IPS-18c (cell line): ENCODE results near the gene STIM1.
"Not testable (repeated sequence)": the region's sequence is repeated elsewhere in the genome, so short reads cannot be mapped to it uniquely, and the experiment has no call there.

Experiments
- H3K4me3 ChIP-seq: 2 replicates; pipeline ENCODE4 v1.7.0; 2013; ENCODE audit warnings: low read depth, mild to moderate bottlenecking, low read length, moderate library complexity; ENCODE audit not compliant: insufficient read depth
- H3K9me3 ChIP-seq: one replicate; pipeline ENCODE4 v1.6.1; 2013; ENCODE audit warnings: mild to moderate bottlenecking, low read length, moderate library complexity; ENCODE audit not compliant: control insufficient read depth, insufficient read depth

Gene STIM1

DNA sequence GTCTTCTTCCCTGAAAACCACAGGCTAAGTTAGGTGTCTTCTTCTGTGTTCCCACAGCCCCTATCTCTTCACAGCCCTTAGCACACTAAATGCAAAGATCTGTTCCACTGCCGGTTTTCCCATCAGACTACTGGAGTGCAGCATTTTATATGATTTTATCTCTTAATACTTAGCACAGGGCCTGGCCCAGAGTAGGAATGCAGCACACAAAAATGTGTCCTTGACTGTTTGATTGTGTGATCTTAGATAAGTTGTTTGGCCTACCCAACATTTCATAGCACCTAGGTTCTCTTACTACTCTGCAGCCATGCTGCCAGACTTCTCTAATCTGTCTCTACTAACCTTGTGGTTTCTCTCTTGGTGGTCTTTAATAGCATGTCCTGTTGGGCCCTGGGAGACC, 185.0 kb downstream of the STIM1 start:
- H3K4me3 ChIP-seq: no peak overlapping the region
- H3K9me3 ChIP-seq: no peaks in the 10 kb centered on the region

GRCh38 chr11:4041731-4042391, 186.4 kb downstream of the STIM1 start:
- H3K9me3 ChIP-seq: no peaks in the 10 kb centered on the region
- no peak overlapping the region for H3K4me3 ChIP-seq

- no peaks in the 10 kb centered on the region for H3K9me3 ChIP-seq
- H3K4me3 ChIP-seq: no peak overlapping the region
Measured at GRCh38 chr11:4044976-4045646, 189.6 kb downstream of the STIM1 start.

GRCh38 chr11:4048340-4048739, 192.9 kb downstream of the STIM1 start:
- Histone ChIP-seq H3K4me3 (no peak overlapping the region), H3K9me3 (no peaks in the 10 kb centered on the region)

- no peaks in the 10 kb centered on the region for H3K9me3 ChIP-seq
- H3K4me3 ChIP-seq: no peak overlapping the region
Measured at GRCh38 chr11:4049006-4049405, 193.5 kb downstream of the STIM1 start.

DNA sequence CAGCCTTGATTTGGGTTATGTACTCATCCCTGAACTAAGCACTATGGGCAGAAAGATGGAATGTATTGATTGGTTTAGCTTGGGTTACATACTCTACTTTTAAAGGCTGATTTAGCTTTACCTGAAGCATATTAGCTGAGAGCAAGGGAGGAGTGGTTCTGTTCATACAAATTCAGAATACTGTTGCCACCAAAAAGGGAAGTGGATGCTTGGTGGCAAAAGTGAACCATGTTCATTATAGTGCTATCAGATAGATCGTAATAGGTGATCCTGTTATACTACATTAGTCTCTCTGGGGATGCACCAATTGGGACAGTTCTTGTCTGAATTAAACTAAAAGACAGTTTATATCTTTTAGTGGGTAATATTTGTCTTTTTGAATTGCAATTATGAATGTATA, 194.7 kb downstream of the STIM1 start:
- Histone ChIP-seq H3K4me3 (no peak overlapping the region), H3K9me3 (no peaks in the 10 kb centered on the region)

DNA sequence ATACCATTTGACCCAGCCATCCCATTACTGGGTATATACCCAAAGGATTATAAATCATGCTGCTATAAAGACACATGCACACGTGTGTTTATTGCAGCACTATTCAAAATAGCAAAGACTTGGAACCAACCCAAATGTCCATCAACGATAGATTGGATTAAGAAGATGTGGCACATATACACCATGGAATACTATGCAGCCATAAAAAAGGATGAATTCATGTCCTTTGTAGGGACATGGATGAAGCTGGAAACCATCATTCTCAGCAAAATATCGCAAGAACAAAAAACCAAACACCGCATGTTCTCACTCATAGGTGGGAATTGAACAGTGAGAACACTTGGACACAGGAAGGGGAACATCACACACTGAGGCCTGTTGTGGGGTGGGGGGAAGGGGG, 197.7 kb downstream of the STIM1 start:
- H3K4me3 ChIP-seq, H3K9me3 ChIP-seq: not testable (repeated sequence)

DNA sequence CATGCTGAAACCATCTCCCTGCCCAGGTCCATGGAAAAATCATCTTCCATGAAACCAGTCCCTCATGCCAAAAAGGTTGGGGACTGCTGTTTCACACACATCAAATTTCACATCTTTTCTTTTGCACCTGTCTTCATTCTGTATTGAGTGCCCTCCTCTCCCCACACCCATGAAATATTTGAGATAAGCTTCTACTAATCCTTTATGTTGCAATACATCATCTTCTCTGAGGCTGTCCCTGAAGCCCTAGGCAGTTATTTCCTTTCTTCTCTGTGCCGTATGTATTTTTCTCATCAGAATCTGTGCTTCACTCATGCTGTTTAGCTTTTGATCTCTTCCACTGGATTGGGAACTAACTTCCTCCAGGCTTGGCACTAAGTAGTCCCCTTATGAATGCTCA, 199.2 kb downstream of the STIM1 start:
- Histone ChIP-seq H3K4me3 (no peak overlapping the region), H3K9me3 (no peaks in the 10 kb centered on the region)

- Histone ChIP-seq H3K9me3 (no peaks in the 10 kb centered on the region), H3K4me3 (no peak overlapping the region)
Measured at GRCh38 chr11:4059424-4059823, 204.0 kb downstream of the STIM1 start.

- Histone ChIP-seq H3K9me3 (no peaks in the 10 kb centered on the region), H3K4me3 (no peak overlapping the region)
Measured at GRCh38 chr11:4060182-4060923, 204.9 kb downstream of the STIM1 start.

DNA sequence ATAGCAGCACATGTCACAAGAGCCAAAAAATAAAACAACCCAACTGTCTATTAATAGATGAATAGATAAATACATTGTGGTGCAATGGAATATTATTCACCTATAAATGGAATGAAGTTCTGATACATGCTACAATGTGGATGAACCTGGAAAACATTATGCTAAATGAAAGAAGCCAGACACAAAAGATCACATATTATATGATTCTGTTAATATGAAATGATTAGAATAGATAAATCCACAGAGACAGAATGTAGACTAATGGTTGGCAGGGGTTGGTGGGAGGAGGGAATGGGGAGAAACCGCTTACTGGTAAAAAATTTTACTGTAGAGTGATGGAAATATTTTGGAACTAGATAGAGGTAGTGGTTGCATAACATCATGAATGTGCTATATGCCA, 206.2 kb downstream of the STIM1 start:
- H3K4me3 ChIP-seq: no peak overlapping the region
- H3K9me3 ChIP-seq: no peaks in the 10 kb centered on the region

DNA sequence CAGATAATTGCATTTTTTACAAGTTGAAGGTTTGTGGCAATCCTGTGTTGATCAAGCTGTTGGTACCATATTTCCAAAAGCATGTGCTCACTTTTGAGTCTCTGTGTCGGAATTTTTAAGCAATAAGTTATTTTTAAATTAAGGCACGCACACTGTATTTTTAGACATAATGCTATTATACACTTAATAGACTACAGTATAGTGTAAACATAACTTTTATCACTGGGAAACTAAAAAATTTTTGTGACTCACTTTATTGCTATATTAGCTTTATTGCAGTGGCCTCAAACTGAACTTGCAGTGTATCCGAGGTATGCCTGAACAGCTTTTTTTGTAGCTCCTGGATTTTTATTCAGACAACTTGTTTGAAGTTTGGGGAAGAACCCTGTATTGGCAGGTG, 207.9 kb downstream of the STIM1 start:
- H3K4me3 ChIP-seq: no peak overlapping the region

GRCh38 chr11:4064278-4064955, 209.0 kb downstream of the STIM1 start:
- H3K4me3 ChIP-seq: no peak overlapping the region
- H3K9me3 ChIP-seq: no peaks in the 10 kb centered on the region

More for the DNA sequence above, 207.9 kb downstream of the STIM1 start:
- H3K9me3 ChIP-seq: no peaks in the 10 kb centered on the region

DNA sequence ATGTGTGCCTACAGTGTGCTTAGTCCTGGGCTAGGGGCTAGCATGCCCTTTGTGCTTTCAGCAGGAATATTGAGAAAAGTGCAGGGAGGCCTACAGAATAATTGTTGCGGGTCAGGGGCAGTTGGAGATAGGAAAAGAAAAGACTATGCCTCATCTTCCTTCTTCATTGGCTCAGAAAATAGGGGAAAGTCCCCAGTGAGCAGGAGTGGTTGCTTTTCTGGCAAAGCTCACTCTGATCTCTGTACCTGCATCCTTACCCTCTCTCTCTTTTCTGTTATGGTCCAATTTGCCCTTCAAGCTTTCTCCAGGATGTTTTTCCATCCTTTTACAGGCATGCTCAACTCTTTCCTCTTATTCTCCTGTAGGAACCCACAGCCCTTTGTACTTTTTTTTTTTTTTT, 209.6 kb downstream of the STIM1 start:
- no peak overlapping the region for H3K4me3 ChIP-seq
- no peaks in the 10 kb centered on the region for H3K9me3 ChIP-seq

- no peaks in the 10 kb centered on the region for H3K9me3 ChIP-seq
Measured at GRCh38 chr11:4065601-4066377, 210.3 kb downstream of the STIM1 start.

GRCh38 chr11:4066910-4067309, 211.4 kb downstream of the STIM1 start:
- H3K9me3 ChIP-seq: no peaks in the 10 kb centered on the region
- H3K4me3 ChIP-seq: no peak overlapping the region

More at GRCh38 chr11:4065601-4066377, 210.3 kb downstream of the STIM1 start:
- no peak overlapping the region for H3K4me3 ChIP-seq

DNA sequence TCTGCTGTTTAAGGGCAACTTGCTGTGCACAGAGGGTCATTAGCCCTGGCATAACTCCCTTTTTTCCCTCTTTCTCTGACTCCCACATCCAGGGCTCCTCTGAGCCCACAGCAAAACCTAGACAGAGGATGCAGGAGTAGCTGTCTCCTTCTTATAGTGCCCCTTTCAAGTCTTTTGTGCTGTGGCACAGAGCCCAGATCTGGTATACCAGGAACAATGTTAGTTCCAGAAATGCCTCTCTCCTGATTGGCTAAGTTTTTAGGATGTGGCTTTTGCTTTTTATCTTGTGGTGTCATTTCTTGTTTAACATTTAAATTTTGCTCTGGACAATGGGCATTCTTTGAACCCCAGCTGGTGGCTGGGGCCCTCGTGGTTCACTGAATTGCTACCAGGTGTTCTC, 213.5 kb downstream of the STIM1 start:
- no peak overlapping the region for H3K4me3 ChIP-seq
- H3K9me3 ChIP-seq: no peaks in the 10 kb centered on the region
